ENCODE data around the gene MRPL32.

The MRPL32 gene

DNA sequence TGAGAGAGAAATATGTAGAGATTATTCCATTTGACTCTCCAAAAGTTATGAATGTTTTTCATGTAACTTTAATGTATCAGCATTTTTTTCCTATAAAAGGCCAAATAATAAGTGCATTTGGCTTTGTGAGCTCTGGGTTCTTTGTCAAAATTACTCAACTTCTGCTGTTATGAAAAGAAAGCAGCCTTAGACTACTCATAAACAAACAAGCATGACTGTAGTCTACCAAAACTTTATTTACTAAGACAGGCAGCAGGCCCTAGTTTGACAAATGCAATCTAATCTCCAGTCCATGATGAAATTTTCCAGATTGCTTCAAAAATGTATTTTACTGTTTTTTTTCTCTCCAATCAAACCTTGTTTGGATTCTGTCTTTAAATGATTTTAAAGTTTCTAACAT lies 46.3 kb downstream of the MRPL32 start:
- TF ChIP-seq TAF1 (IDR thresholded peaks at IDR 0.05; ENCODE audit: low read depth) (no peak), FOXM1 (IDR thresholded peaks at IDR 0.05; ENCODE audit: borderline replicate concordance, low read depth) (no peak), EP300 (IDR thresholded peaks at IDR 0.05; ENCODE audit: borderline replicate concordance) (no peak), REST (IDR thresholded peaks at IDR 0.05; ENCODE audit: low read depth) (no peak), YY1 (IDR thresholded peaks at IDR 0.05; ENCODE audit: low read depth) (no peak)

- TF ChIP-seq CEBPB (IDR thresholded peaks at IDR 0.05) (no peak), RAD21 (IDR thresholded peaks at IDR 0.05; ENCODE audit: low read depth) (no peak), ZBTB7A (IDR thresholded peaks at IDR 0.05; ENCODE audit: low read depth) (no peak)
Observed at GRCh38 chr7:42980084-42980483, 47.9 kb downstream of the MRPL32 start.

- TF ChIP-seq EGR1 (IDR thresholded peaks at IDR 0.05) (no peak), TCF12 (IDR thresholded peaks at IDR 0.05; ENCODE audit: low read depth) (no peak), TEAD4 (IDR thresholded peaks at IDR 0.05) (no peak), CREB1 (IDR thresholded peaks at IDR 0.05; ENCODE audit: low read depth) (no peak), YY1 (IDR thresholded peaks at IDR 0.05; ENCODE audit: low read depth) (no peak), ZBTB7A (IDR thresholded peaks at IDR 0.05; ENCODE audit: low read depth) (no peak), RAD21 (IDR thresholded peaks at IDR 0.05; ENCODE audit: low read depth) (no peak), NFIC (IDR thresholded peaks at IDR 0.05) (no peak), TAF1 (IDR thresholded peaks at IDR 0.05; ENCODE audit: low read depth) (no peak), FOXM1 (IDR thresholded peaks at IDR 0.05; ENCODE audit: borderline replicate concordance, low read depth) (no peak), EP300 (IDR thresholded peaks at IDR 0.05; ENCODE audit: borderline replicate concordance) (no peak), CEBPB (IDR thresholded peaks at IDR 0.05) (no peak), REST (IDR thresholded peaks at IDR 0.05; ENCODE audit: low read depth) (no peak)
- TF ChIP-seq, protein P1, sequence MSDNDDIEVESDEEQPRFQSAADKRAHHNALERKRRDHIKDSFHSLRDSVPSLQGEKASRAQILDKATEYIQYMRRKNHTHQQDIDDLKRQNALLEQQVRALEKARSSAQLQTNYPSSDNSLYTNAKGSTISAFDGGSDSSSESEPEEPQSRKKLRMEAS (IDR thresholded peaks at IDR 0.05) = no peak
- TF ChIP-seq, protein P2, sequence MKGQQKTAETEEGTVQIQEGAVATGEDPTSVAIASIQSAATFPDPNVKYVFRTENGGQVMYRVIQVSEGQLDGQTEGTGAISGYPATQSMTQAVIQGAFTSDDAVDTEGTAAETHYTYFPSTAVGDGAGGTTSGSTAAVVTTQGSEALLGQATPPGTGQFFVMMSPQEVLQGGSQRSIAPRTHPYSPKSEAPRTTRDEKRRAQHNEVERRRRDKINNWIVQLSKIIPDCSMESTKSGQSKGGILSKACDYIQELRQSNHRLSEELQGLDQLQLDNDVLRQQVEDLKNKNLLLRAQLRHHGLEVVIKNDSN (IDR thresholded peaks at IDR 0.05) = no peak
Observed at GRCh38 chr7:42980514-42980913, 48.3 kb downstream of the MRPL32 start.

- TF ChIP-seq TEAD4 (IDR thresholded peaks at IDR 0.05) (no peak), TCF12 (IDR thresholded peaks at IDR 0.05; ENCODE audit: low read depth) (no peak), CEBPB (IDR thresholded peaks at IDR 0.05) (no peak), TAF1 (IDR thresholded peaks at IDR 0.05; ENCODE audit: low read depth) (no peak), EGR1 (IDR thresholded peaks at IDR 0.05) (no peak), REST (IDR thresholded peaks at IDR 0.05; ENCODE audit: low read depth) (no peak), RAD21 (IDR thresholded peaks at IDR 0.05; ENCODE audit: low read depth) (no peak), YY1 (IDR thresholded peaks at IDR 0.05; ENCODE audit: low read depth) (no peak), EP300 (IDR thresholded peaks at IDR 0.05; ENCODE audit: borderline replicate concordance) (no peak), CREB1 (IDR thresholded peaks at IDR 0.05; ENCODE audit: low read depth) (no peak), NFIC (IDR thresholded peaks at IDR 0.05) (no peak), ZBTB7A (IDR thresholded peaks at IDR 0.05; ENCODE audit: low read depth) (no peak), FOXM1 (IDR thresholded peaks at IDR 0.05; ENCODE audit: borderline replicate concordance, low read depth) (no peak)
- TF ChIP-seq, protein P2 (IDR thresholded peaks at IDR 0.05) = no peak
- TF ChIP-seq, protein P1 (IDR thresholded peaks at IDR 0.05) = no peak
Observed at GRCh38 chr7:42981601-42982000, 49.4 kb downstream of the MRPL32 start.

DNA sequence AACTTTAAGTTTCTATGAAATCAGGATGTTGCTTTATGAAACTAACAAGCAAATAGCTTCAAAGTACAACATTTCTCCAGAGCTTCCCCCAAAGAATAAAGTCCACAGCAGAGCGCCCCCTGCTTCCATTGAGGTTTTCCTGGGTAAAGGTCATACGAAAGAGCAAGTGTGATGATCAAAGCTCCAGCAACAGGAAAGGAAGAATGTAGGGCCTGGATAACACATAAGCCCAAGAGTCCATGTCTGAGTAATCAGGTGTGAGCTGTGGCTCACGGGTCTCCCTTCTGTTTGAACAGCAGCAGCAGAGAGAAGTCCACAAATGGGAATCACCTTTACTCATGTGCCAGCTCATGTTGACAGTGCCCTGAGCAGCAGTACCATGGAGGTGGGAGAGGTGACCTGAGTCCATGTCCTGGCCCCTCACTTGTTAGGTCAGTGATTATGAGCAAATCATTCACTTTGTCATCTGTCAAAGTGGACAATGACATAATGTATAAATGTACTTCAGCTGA lies 50.5 kb downstream of the MRPL32 start:
- TF ChIP-seq ZBTB7A (IDR thresholded peaks at IDR 0.05; ENCODE audit: low read depth) (no peak), NFIC (IDR thresholded peaks at IDR 0.05) (no peak), YY1 (IDR thresholded peaks at IDR 0.05; ENCODE audit: low read depth) (no peak)
- TF ChIP-seq, protein P2 (IDR thresholded peaks at IDR 0.05) = no peak
